Measurements from ENCODE around the gene CRYGS.

CRYGS gene

GRCh38 chr3:186493525-186494255 is 50.5 kb downstream of the CRYGS start:
- DNase-seq (ENCODE audit: low read depth), result no peak

DNA sequence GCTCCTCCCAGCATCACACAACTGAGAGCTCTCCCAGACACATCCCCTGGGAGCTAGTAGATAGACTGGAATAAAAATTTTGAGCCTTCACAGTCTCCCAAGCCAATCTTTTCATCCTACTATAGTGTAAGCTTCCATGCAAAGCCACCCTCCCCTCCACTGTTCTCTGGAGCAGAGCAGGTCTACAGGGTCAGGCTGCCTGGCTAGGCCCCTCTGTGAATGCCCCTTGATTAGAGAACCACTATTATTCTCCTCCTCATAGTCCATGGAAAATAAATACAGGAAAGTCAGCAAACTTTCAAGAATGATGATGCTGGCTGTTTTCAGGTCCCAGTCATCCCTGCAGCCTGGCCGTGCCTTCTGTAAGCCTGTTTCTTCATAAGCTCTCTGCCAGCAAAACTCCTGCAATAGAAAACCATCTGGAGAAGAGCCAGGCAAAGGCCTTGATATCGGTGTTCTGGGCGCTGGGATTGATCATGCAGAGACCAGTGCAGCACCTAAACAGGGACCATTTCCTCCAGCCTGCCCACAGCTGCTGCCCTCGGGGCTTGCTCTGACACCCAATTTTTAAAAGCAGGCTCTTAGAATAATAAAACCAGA is 51.7 kb downstream of the CRYGS start:
- DNase-seq (ENCODE audit: low read depth), result peak; percentile 13

DNA sequence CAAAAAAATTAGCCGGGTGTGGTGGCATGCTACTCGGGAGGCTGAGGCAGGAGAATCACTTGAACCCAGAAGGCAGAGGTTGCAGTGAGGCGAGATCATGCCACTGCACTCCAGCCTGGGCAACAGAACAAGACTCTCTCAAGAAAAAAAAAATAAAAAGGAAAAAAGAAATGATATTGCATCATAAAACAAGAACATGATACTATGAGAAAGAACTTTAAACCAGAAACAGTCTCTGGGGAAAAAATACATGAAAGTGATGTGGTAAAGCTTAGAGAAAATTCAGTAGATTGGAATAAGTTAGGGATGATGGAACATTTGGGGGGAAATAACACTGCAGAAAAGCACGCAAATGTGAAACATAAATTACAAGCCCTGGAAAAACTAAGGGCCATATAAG is 54.7 kb downstream of the CRYGS start:
- peak; percentile 54 for DNase-seq (ENCODE audit: low read depth)
